HEK293 (cell line): ENCODE results near the gene ARID4A.

Experiments
- CTCF ChIA-PET: fragments of 350-600 bp; formaldehyde crosslinking; extraction: SDS; loops from one replicate; lab custom pipeline; 2021; ENCODE audit warnings: antibody characterized with exemption; lab: Yijun Ruan, JAX
- POLR2A ChIA-PET: fragments of 300-600 bp; formaldehyde crosslinking; extraction: SDS; loops from one replicate; lab custom pipeline; 2020; ENCODE audit warnings: antibody characterized with exemption, inconsistent platforms; lab: Yijun Ruan, JAX
- H3K27ac ChIP-seq: fragments of 200-500 bp; sonication (Bioruptor generic); 2 replicates; pipeline ENCODE4 v1.5.1; 2014; ENCODE audit warnings: low read depth, low read length, control low read depth, inconsistent platforms; ENCODE audit errors: extremely low read depth
- H3K36me3 ChIP-seq, 2 experiments: fragments of 200-500 bp in 1 of 2; sonication (Bioruptor generic) in 1 of 2; 1 replicate in 1 of 2; 2 replicates in 1 of 2; pipeline ENCODE4 v1.5.1; 2014 to 2017; ENCODE audit warnings: inconsistent platforms in 2 of 2, low read length in 2 of 2; ENCODE audit not compliant: control insufficient read depth in 2 of 2, insufficient read depth in 1 of 2
- H3K4me1 ChIP-seq: fragments of 200-500 bp; sonication (Bioruptor generic); 2 replicates; pipeline ENCODE4 v1.5.1; 2014; ENCODE audit warnings: mild to moderate bottlenecking, low read length, inconsistent platforms; ENCODE audit not compliant: control insufficient read depth, insufficient read depth
- H3K4me3 ChIP-seq: 2 replicates; pipeline ENCODE4 v1.5.1; 2011; ENCODE audit warnings: low read depth, mild to moderate bottlenecking, control low read depth, low read length, moderate library complexity
- H3K9me3 ChIP-seq: fragments of 200-500 bp; sonication (Bioruptor generic); 2 replicates; pipeline ENCODE4 v1.5.1; 2014; ENCODE audit warnings: low read depth, low read length, inconsistent platforms; ENCODE audit not compliant: control insufficient read depth, insufficient read depth
- ATF2 ChIP-seq: fragments of 450-650 bp; formaldehyde crosslinking; IDR thresholded peaks from 2 replicates; pipeline ENCODE4 v1.5.1; 2016; ENCODE audit warnings: missing biosample characterization, missing genetic modification characterization, low read depth
- FEZF1 ChIP-seq: fragments of 450-650 bp; formaldehyde crosslinking; IDR thresholded peaks from 2 replicates; pipeline ENCODE4 v1.5.1; 2016; ENCODE audit warnings: missing biosample characterization, missing genetic modification characterization
- IKZF3 ChIP-seq: fragments of 450-650 bp; IDR thresholded peaks from 2 replicates; pipeline ENCODE4 v1.5.0; 2018; ENCODE audit warnings: missing biosample characterization, mild to moderate bottlenecking, missing genetic modification characterization, moderate library complexity
- KLF7 ChIP-seq: fragments of 450-650 bp; formaldehyde crosslinking; IDR thresholded peaks from 2 replicates; pipeline ENCODE4 v1.5.1; 2016; ENCODE audit warnings: missing biosample characterization, missing genetic modification characterization, borderline replicate concordance
- MEIS1 ChIP-seq: sonication (generic); formaldehyde crosslinking; IDR thresholded peaks from 2 replicates; pipeline ENCODE4 v1.8.1; 2022; ENCODE audit warnings: missing genetic modification reagents, mild to moderate bottlenecking, borderline replicate concordance
- PRDM1 ChIP-seq: fragments of 450-650 bp; formaldehyde crosslinking; IDR thresholded peaks from 2 replicates; pipeline ENCODE4; 2016; ENCODE audit warnings: missing biosample characterization, missing genetic modification characterization
- PRDM4 ChIP-seq: fragments of 450-650 bp; formaldehyde crosslinking; IDR thresholded peaks from 2 replicates; pipeline ENCODE4 v1.5.1; 2017; ENCODE audit warnings: missing biosample characterization, missing genetic modification characterization
- RBAK ChIP-seq: fragments of 450-650 bp; formaldehyde crosslinking; IDR thresholded peaks from 2 replicates; pipeline ENCODE4 v1.5.1; 2016; ENCODE audit warnings: missing biosample characterization, missing genetic modification characterization
- SP2 ChIP-seq: fragments of 450-650 bp; formaldehyde crosslinking; IDR thresholded peaks from 2 replicates; pipeline ENCODE4 v1.5.1; 2016; ENCODE audit warnings: missing biosample characterization, missing genetic modification characterization
- SP3 ChIP-seq: fragments of 450-650 bp; formaldehyde crosslinking; IDR thresholded peaks from 2 replicates; pipeline ENCODE4 v1.5.1; 2016; ENCODE audit warnings: missing biosample characterization, missing genetic modification characterization
- TCF7L2 ChIP-seq: IDR thresholded peaks from 2 replicates; pipeline ENCODE4 v1.6.1; 2011; ENCODE audit warnings: low read depth, mild to moderate bottlenecking, inconsistent platforms, low read length, moderate library complexity, borderline replicate concordance
- ZBTB1 ChIP-seq: fragments of 450-650 bp; formaldehyde crosslinking; IDR thresholded peaks from 2 replicates; pipeline ENCODE4 v1.5.1; 2016; ENCODE audit warnings: missing biosample characterization, missing genetic modification characterization
- ZFP3 ChIP-seq: fragments of 450-650 bp; formaldehyde crosslinking; IDR thresholded peaks from 2 replicates; pipeline ENCODE4 v1.5.1; 2016; ENCODE audit warnings: low read depth, missing biosample characterization, missing genetic modification characterization
- ZNF140 ChIP-seq: fragments of 450-650 bp; formaldehyde crosslinking; IDR thresholded peaks from 2 replicates; pipeline ENCODE4 v1.5.1; 2016; ENCODE audit warnings: missing biosample characterization, missing genetic modification characterization
- ZNF169 ChIP-seq: fragments of 450-650 bp; formaldehyde crosslinking; IDR thresholded peaks from 2 replicates; pipeline ENCODE4 v1.5.1; 2016; ENCODE audit warnings: missing biosample characterization, missing genetic modification characterization
- ZNF24 ChIP-seq: fragments of 450-650 bp; formaldehyde crosslinking; IDR thresholded peaks from 2 replicates; pipeline ENCODE4 v1.5.1; 2016; ENCODE audit warnings: missing biosample characterization, missing genetic modification characterization
- ZNF26 ChIP-seq: fragments of 450-650 bp; formaldehyde crosslinking; IDR thresholded peaks from 2 replicates; pipeline ENCODE4 v1.5.1; 2016; ENCODE audit warnings: missing biosample characterization, missing genetic modification characterization
- ZNF335 ChIP-seq: fragments of 450-650 bp; formaldehyde crosslinking; conservative IDR thresholded peaks from 2 replicates; pipeline ENCODE4 v1.5.1; 2016; ENCODE audit warnings: missing biosample characterization, missing genetic modification characterization
- ZNF48 ChIP-seq: fragments of 450-650 bp; formaldehyde crosslinking; IDR thresholded peaks from 2 replicates; pipeline ENCODE4 v1.5.1; 2016; ENCODE audit warnings: missing biosample characterization, missing genetic modification characterization
- ZNF629 ChIP-seq: fragments of 450-650 bp; formaldehyde crosslinking; IDR thresholded peaks from 2 replicates; pipeline ENCODE4 v1.5.1; 2017; ENCODE audit warnings: missing biosample characterization, missing genetic modification characterization
- ZNF645 ChIP-seq: fragments of 450-650 bp; formaldehyde crosslinking; IDR thresholded peaks from 2 replicates; pipeline ENCODE4; 2016; ENCODE audit warnings: missing biosample characterization, missing genetic modification characterization
- ZNF654 ChIP-seq: fragments of 450-650 bp; formaldehyde crosslinking; IDR thresholded peaks from 2 replicates; pipeline ENCODE4 v1.5.1; 2016; ENCODE audit warnings: low read depth, missing biosample characterization, missing genetic modification characterization
- ZNF660 ChIP-seq: fragments of 450-650 bp; IDR thresholded peaks from 2 replicates; pipeline ENCODE4 v1.5.1; 2018; ENCODE audit warnings: missing biosample characterization, mild to moderate bottlenecking, missing genetic modification characterization
- ZNF843 ChIP-seq: fragments of 450-650 bp; formaldehyde crosslinking; IDR thresholded peaks from 2 replicates; pipeline ENCODE4 v1.5.1; 2016; ENCODE audit warnings: missing biosample characterization, missing genetic modification characterization
- TF ChIP-seq, protein P1 (sequence below): fragments of 450-650 bp; formaldehyde crosslinking; IDR thresholded peaks from 2 replicates; pipeline ENCODE4 v1.5.1; 2016; ENCODE audit warnings: missing biosample characterization, missing genetic modification characterization, borderline replicate concordance

ARID4A gene

GRCh38 chr14:58278177-58278576 lies 20.2 kb upstream of the ARID4A start:
- ChIA-PET CTCF (no interaction called here), POLR2A (interaction anchor here (0.7 to 1.4 kb wide), 2 partner anchors 15 to 20 kb away, joined by 3 read pairs; partner anchors contain the start of gene ARID4A)
- Histone ChIP-seq H3K36me3 (peaks cover 41 to 57% of the 10 kb centered on the region in 2 experiments), H3K27ac (no peak overlapping the region), H3K9me3 (no peaks in the 10 kb centered on the region), H3K4me1 (peaks cover 10% of the 10 kb centered on the region), H3K4me3 (no peak overlapping the region)
- TF ChIP-seq PRDM4 = no peak
- no peak for TF ChIP-seq KLF7
- no peak for TF ChIP-seq PRDM1
- TF ChIP-seq ZNF140 (tag by site-specific recombination) = no peak
- TF ChIP-seq RBAK (tag by site-specific recombination) = no peak
- no peak for TF ChIP-seq IKZF3 (tag by site-specific recombination)
- no peak for TF ChIP-seq ZNF335 (tag by site-specific recombination)
- no peak for TF ChIP-seq TCF7L2
- no peak for TF ChIP-seq ZNF645 (tag by site-specific recombination)
- TF ChIP-seq SP2 = no peak
- no peak for TF ChIP-seq ZNF169 (tag by site-specific recombination)
- TF ChIP-seq ZNF654 = no peak
- TF ChIP-seq ZFP3 (tag by site-specific recombination) = no peak
- TF ChIP-seq ZNF48 (tag by site-specific recombination) = no peak

DNA sequence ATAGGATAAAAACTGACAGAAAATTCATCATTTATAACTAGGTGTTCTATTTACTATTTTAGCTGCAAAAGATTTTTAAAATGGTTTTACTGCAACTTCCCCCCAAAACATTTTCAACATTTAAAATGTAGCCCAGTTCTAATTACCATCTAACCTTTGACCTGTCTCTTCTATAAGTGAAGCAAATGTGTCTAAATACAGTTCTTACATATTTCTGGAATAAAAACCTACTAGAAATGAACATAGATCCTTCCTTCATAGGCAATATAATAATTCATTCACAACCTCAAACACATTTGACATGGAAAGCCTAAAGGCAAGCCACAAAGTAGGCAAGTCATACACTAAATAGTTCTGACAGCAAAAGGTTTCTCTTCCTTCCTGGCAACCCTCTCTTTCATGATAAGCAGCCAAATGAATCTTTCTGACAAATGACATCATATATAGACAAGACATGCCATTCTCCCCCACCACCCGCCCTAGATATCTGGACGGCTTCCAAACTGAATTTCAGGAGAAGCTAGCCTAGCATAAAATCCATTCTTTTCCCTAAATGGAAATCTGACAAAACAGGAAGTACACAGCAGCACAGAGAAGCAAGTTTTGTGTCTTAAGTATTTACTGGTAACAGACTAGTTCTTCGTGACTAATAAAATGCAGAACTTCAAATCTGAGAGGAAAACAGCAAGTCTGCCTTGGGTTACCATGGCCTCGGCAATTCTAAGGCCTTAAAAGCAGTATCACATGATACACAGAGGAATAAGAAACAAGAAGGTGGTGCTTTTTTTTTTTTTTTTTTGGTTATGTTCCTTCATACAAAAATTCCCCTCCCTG lies 17.2 kb upstream of the ARID4A start:
- Histone ChIP-seq H3K27ac (peak overlapping the region; percentile 54), H3K36me3 (peaks cover 55 to 56% of the 10 kb centered on the region in 2 experiments), H3K4me1 (peaks cover 10% of the 10 kb centered on the region), H3K9me3 (no peaks in the 10 kb centered on the region), H3K4me3 (no peak overlapping the region)
- CTCF ChIA-PET = no interaction called here
- POLR2A ChIA-PET = interaction anchor here (1.4 to 1.5 kb wide), 2 partner anchors 17 to 37 kb away, joined by 3 to 14 read pairs; partner anchors contain the start of genes ARID4A and PSMA3
- peak; percentile 90 for TF ChIP-seq ATF2 (tag by site-specific recombination)
- 0 out of 2 replicates have a peak, but pooled peaks have one; percentile 25 for TF ChIP-seq MEIS1
- TF ChIP-seq SP3 (tag by site-specific recombination) = no peak
- TF ChIP-seq ZNF24 = peak; percentile 23; the same call in 1 of the 2 replicates
- peak; percentile 56 for TF ChIP-seq PRDM1
- TF ChIP-seq, protein P1, sequence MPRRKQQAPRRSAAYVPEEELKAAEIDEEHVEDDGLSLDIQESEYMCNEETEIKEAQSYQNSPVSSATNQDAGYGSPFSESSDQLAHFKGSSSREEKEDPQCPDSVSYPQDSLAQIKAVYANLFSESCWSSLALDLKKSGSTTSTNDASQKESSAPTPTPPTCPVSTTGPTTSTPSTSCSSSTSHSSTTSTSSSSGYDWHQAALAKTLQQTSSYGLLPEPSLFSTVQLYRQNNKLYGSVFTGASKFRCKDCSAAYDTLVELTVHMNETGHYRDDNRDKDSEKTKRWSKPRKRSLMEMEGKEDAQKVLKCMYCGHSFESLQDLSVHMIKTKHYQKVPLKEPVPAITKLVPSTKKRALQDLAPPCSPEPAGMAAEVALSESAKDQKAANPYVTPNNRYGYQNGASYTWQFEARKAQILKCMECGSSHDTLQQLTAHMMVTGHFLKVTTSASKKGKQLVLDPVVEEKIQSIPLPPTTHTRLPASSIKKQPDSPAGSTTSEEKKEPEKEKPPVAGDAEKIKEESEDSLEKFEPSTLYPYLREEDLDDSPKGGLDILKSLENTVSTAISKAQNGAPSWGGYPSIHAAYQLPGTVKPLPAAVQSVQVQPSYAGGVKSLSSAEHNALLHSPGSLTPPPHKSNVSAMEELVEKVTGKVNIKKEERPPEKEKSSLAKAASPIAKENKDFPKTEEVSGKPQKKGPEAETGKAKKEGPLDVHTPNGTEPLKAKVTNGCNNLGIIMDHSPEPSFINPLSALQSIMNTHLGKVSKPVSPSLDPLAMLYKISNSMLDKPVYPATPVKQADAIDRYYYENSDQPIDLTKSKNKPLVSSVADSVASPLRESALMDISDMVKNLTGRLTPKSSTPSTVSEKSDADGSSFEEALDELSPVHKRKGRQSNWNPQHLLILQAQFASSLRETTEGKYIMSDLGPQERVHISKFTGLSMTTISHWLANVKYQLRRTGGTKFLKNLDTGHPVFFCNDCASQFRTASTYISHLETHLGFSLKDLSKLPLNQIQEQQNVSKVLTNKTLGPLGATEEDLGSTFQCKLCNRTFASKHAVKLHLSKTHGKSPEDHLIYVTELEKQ (tag by site-specific recombination) = peak; percentile 41; the same call in 1 of the 2 replicates
- TF ChIP-seq ZNF660 (tag by site-specific recombination) = peak; percentile 89
- TF ChIP-seq ZNF629 (tag by site-specific recombination) = peak; percentile 95
- no peak for TF ChIP-seq ZNF26 (tag by site-specific recombination)
- peak; percentile 27; the same call in 1 of the 2 replicates for TF ChIP-seq ZNF843 (tag by site-specific recombination)
- peak; percentile 69 for TF ChIP-seq FEZF1
- TF ChIP-seq SP2 = peak; percentile 47
- no peak for TF ChIP-seq ZBTB1 (tag by site-specific recombination)
